Activated effector memory CD4-positive, alpha-beta T cell treated with Interleukin-2 at 50 U/mL for 16 hours (primary cell): ENCODE results near the gene ASCC1.
"Not testable (repeated sequence)": the region's sequence is repeated elsewhere in the genome, so short reads cannot be mapped to it uniquely, and the experiment has no call there.

Experiments
- DNase-seq: peaks from one replicate; pipeline ENCODE4 v3.0.0-alpha.2; 2020

ASCC1 gene, protein sequence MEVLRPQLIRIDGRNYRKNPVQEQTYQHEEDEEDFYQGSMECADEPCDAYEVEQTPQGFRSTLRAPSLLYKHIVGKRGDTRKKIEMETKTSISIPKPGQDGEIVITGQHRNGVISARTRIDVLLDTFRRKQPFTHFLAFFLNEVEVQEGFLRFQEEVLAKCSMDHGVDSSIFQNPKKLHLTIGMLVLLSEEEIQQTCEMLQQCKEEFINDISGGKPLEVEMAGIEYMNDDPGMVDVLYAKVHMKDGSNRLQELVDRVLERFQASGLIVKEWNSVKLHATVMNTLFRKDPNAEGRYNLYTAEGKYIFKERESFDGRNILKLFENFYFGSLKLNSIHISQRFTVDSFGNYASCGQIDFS

DNA sequence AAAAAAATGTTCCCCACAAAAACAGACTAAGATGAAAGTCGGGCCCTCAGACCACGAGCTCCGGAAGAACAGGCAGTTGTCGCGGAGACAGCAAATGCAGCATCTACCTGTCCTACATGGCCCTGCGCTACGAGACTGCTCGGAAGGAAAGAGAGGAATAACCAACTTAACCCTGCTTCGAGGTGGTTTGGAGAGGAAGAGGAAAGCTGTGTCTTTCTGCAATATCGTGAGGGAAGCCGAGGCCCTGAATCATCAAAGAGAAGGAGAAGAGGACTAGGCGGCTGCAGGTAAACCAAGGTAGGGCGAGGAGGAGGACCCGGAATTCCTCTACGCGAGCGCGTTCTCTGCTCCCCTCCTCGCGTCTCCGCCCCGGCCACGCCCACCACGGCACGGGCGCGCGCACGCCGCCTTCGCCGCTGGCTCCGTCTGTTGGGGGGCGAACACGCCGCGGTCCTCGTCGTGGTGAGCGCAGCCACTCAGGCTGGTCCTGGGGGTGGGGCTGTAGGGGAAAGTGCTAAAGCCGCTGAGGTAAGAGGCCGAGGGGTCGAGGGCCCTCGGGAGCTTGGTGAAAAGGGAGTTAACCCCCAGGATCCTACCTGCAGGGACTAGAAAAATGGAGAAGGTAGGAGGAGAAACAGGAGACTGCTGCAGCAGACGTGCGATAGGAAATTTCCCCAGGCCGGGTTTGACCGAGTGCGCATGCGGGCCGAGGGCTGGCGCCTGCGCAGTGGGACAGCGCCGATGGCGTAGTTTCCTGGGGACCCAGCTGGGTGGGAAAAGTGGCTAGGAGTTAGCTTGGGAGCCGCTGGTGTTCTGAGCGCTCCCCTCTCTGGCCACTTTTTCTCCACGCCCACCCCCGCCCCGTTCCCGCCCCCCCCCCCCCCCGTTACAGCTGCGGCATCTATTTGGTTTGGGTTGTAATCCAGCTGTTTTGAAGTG is at the start of gene ASCC1, which contains the start of gene ANAPC16:
Gene ASCC1, minus strand, starts transcription at position 666 of the 939 bp plus-strand sequence. CDS start 2,978 bp downstream, outside the sequence.
Gene ANAPC16, plus strand, starts transcription at position 402 of the 939 bp plus-strand sequence. CDS start 7,903 bp downstream, outside the sequence.
- DNase-seq = peak; percentile 95

DNA sequence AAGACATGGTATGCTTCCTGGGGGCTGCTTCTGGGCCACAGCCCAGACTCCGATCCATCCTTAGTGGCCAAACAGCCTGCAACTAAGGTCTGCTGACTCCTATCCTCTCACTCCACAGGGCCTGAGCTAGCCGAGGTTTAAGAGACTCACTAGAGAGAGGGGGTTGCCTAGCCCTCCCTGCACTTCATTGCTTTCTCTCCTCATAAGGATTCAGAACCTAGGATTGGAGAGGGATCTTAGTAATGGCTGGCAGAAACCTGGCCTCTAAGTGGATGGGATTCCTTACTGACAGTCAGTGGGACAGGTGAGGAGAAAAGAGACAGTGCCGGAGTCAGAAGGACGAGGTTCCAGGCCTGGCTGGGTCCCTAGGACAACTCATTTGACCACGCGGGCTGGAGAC is 49.4 kb upstream of the ASCC1 start:
- DNase-seq = no peak

DNA sequence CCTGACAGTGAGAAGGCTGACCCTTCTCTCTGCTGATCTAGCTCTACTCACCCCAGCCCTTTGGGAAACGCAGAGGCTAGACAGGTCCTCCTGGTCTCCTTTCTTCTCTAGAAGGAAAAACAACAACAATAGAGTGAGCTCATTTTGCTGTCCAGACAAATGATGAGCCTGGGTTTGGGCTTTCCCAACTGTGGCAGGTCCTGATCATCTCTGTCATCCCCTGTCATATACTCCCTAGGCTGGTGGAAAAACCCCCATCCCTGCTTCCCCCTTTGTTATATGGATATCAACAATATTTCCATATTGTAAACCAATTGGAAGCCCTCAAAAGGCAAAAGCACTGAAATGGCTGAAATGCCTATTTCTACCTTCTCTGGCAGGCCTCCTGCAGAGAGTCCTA is 48.5 kb upstream of the ASCC1 start:
- DNase-seq = no peak

DNA sequence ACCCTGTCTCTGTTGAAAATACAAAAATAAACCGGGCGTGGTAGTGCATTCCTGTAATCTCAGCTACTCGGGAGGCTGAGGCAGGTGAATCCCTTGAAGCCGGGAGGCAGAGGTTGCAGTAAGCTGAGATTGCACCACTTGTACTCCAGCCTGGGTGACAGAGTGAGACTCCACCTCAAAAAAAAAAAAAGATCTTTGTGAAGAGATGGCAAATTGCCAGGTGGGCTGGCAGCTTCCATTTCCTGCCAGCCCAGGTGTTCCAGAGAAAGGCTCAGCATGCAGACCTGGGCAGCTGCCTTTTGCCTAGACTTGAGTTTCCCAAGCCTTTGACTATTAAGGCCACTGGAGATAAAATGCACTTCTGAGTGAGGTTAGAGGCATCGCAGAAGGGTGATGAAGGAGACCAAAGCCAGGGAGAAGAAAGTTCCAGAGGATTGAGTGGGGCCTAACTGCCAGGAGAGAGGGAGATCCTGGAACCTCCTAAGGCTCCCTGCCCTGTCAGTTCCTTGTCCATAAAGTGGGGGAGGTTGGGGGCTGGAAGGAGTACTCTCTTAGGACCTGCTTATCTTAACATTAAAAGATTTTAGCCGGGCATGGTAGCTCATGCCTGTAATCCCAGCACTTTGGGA is 47.7 kb upstream of the ASCC1 start:
- DNase-seq = peak; percentile 24

DNA sequence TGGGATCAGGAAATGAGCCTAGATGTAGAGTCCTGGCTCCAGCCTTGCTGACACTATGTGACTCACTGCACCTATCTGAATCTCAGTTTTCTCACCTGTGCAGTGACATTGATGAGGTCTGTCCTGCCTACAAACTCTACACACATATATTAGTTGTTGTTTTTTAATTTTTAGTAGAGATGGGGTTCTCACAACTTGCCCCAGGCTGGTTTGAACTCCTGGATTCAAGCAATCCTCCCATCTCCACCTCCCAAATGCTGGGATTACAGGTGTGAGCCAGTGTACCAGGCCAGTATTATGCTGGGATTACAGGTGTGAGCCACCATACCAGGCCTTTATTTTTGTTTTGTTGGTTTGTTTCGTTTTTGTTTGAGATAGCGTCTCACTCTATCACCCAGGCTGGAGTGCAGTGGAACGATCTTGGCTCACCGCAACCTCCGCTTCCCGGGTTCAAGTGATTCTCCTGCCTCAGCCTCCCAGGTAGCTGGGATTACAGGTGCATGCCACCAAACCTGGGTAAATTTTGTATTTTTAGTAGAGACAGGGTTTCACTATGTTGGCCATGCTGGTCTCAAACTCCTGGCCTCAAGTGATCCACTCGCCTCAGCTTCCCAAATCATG is 45.8 kb upstream of the ASCC1 start:
- no peak for DNase-seq

DNA sequence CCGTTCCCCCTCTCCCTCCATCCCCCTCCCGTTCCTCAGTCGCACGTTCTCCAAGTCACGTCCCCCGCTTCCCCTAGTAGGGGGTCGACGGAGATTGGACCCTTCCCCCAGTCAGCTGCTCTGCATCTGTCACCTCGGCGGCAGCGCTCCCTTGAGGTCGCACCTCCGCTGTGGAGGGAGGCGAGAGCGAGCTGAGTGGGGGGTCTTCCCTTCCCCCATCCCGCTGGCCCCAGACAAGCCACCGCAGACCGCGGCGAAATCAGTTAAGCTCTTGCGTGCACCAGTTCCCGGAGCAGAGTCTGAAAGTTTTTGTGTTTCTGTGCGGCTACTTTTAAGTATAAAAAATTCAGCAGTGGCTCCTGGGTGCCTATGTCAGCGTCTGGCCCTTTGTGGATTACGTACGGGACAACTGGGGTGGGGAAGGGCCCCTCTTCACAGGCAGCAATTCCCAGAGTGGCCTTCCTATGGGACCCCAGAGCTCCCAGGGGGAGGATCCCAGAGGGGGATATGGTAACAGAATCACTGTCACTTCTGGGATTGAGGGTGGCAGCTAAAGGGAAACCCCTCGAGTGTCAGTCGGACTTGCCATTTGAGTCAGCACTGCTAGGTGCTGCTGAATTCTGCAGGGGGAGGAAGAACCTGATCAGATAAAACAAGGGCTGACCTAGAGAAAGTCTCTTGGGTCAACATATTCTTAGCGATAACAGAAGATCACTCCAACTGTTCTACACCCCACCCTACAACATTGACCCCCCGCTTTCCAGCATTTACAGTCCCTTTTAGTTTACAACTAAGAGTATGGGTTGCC is 45.1 kb upstream of the ASCC1 start:
- DNase-seq = no peak

DNA sequence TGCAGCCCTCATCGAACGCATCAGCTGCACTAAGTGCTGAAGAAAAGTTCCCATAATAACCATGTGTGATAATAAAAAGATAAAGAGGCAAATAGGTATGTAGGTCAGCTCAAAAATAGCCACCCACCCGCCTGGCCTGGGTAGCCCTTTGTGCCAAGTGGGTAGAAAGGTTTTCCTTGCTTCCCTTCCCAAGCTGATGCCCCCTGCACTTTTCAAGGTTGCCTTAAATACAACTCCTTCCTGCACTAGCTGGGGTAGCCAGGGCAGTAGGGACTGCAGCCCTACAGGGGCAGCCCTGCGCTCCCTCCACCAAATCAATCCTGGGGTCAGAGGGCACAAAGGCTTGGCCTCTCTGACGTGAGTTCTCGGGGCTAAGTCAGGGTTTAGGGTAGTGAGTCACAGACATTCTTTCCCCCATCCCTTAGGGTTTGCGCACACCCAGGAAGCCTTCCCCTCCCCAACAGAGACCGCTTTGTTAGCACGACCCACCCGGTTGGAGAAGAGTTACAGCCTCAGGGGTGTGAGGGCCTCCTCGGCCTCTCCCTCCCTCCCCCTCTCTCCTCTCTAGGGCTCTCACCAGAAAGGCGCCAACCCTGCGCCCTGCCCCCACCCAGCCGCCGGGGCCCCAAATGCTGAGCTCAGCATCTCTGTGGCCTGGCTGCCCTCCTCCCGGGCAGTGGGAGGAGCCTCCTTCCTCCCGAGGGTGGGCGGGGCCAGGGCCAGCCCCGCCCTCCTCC is 44.3 kb upstream of the ASCC1 start:
- DNase-seq = peak; percentile 77

DNA sequence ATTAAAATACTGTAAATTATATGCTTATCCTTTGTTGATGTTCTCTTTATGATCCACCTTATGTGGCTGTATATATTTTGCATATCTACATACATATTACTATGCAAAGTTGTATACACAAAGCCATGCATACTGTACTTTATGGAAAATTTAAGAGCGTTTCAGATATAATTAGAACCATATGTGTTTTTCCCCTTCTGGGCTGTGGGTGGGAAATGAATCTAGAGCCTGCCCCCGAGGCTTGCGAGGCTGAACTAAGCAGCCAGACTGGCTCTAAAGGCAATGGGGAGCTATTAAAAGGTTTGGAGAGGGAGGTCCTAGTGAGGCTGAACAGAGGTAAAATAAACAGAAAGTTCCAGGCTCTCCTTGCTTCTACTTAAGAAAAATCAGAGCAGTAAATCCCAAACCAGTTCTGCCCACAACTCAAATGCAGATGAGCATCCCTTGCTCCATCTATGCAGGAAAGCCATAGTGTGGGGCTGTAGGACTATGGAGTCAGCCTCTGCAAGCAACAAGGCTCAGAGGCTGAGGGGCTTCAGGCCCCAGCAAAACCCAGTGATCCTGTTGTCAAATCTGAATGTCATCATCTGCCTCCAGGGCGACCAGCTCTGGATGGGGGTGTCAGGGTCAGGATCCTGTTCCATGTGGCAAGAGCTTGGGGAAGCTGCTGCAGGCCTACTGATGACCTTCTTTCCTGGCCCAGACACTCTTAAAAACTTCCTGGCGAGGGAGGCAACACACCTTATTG is 43.6 kb upstream of the ASCC1 start:
- no peak for DNase-seq

DNA sequence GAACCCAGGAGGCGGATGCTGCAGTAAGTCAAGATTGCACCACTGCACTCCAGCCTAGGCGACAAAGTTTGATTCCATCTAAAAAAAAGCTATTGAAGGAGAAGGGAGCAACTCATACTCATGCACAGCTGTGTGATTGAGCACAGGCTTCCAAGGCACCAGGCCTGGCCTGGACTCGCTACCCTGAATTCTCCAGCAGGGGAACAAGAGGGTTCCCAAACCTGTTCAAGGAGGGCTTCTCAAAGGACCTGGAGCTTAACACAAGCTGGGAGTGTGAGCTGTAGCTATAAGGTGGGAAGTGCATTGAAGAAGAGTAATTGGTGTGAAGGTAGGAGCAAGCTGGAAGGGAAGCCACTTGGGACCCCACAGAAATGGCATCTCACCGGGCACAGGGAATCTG is 42.5 kb upstream of the ASCC1 start:
- no peak for DNase-seq

DNA sequence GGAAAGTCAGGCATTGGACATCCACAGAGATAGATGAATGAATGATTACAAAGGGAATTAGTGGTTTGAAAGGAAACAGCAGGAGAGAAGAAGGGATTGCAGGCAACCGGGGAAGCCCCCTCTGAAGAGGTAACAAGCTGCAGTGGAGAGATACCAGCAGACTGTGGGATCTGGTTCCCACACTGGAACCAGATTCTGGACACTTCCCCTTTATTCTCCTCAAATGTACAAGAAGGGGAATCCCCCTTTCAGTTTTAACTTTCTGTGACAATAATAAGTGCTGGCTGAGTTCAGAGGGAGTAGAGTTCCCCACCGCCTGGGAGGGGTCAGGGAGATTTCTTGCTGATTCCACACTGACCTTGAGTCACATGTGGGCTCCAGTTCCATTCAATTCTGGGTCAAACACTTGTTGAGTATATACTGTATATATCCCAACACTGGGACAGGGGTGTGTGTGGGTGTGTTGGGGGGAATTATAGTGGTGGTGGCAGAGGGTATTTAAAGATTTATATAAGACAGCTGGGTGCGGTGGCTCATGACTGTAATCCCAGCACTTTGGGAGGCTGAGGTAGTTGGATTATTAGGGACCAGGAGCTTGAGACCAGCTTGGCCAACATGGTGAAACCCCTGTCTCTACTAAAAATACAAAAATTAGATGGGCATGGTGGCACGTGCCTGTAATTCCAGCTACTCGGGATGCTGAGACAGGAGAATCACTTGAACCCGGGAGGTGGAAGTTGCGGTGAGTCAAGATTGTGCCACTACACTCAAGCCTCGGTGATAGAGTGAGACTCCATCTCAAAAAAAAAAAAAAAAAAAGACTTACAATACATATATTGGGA is 41.2 kb upstream of the ASCC1 start:
- no peak for DNase-seq

DNA sequence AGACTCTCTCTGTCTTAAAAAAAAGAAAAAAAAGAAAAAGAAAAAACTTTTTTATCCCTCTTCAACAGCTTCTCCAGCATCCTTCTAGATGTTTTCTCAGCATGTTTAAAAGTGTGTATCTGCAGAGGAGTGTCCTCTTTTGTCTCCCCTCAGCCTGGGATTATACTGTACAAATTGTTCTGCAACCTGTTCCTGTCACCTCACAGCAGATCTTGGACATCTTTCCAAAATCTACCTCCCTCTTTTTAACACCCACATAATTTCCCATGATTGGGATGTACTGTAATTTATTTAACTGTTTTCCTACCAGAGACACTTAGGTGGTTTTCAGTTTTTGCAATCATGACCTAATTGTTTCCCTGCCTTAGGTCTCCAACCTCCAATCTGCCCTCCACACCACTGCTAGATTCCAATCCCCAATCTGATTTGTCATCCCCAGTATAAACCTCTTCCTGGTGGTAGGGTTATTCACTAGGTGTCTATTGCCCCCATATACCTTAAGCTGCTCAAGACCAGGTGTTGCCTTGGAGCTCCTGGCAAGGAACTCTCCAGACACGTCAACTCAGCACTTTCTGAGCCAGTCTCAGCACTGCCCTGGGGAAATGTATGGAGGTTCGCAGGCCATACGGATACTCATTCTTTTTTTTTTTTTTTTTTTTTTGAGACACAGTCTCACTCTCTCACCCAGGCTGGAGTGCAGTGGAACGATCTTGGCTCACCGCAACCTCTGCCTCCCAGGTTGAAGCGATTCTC is 40.1 kb upstream of the ASCC1 start:
- DNase-seq = no peak

DNA sequence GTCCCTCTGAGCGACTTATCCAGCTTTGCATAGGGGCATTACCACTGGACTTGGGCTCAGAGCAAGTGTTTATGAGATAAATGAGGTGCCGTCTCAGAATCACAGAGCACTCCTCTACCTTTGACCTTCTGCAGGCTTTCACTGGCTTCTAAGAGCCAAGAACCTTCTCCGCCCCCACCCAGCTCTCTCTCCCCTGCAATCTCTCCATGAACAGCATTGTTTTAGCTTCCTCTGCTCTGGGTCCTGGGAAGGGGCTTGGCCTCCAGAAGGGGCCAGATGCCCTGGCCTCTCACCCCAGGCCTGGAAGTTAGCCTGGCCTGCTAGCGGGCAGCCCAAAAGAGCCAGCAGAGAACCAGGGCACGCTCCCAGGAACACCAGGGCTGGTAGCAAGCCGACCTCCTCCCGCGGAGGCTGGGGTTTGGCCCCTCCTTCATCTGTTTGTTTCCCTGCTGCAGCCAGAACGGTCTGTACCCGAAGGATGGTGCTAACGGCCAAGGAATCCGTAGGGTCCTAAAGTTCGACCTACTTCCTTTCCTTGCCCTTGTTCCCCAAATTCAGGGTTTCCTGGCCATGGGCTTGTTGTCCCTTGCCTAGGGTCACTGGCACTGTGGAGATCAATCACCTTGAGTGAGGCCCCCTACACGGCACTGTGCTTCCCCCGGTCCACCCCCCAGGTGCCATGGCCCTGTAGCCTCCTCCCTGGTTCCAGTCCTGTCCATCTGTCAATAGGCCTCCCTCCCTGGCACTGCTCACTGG is 38.9 kb upstream of the ASCC1 start:
- no peak for DNase-seq

DNA sequence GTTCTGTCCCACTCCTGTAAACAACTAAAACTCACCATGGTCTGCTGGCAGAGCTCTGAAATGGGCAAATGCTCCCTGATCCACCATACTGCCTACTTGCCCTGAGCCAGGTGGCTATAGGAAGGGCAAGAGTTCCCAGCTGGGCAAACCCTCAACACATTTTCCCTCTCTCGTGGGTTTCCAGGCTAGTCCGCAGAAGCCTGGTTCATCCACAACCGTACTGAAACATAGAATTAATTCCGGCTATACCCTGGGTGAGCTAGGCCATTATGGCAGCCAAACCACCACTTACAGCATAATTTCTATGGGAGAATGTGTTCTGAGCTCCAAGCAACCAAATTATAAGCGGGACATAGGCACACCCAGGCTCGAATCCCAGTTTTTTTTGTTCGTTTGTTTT is 37.5 kb upstream of the ASCC1 start:
- DNase-seq = no peak

DNA sequence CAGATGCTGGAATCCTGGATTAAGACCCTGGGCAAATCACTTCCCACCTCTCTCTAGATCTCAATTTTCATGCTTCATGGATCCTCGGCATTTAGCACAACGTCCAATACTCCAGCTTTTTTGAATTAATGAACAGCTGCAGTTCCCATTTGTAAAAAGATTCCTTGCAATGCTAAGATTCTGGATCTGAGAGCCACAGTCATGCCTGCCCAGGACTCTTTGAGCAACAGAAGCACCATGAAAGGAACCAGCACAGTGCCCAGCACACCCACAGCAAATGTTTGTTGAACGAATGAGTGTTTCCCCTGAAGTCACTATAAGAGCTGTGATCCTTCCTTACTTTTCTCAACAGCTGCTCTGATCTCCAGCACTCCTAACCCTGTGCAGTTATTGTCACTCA is 36.9 kb upstream of the ASCC1 start:
- no peak for DNase-seq

DNA sequence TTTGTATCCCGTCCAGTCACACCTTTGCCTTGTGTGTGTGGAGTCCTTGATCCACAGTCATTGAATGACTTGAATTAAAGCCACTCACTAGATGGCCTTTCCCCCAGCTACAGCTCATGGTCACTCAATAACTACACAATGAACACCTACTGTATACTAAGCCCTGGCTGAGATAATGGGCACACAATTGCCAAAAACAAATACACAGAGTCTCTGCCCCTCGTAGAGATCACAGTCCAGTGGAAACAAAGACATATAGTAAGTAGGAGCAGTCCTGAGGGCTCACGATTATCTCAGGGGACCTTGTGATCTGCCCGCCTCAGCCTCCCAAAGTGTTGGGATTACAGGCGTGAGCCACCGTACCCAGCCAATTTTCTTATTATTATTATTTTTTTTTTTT is 35.6 kb upstream of the ASCC1 start:
- no peak for DNase-seq

DNA sequence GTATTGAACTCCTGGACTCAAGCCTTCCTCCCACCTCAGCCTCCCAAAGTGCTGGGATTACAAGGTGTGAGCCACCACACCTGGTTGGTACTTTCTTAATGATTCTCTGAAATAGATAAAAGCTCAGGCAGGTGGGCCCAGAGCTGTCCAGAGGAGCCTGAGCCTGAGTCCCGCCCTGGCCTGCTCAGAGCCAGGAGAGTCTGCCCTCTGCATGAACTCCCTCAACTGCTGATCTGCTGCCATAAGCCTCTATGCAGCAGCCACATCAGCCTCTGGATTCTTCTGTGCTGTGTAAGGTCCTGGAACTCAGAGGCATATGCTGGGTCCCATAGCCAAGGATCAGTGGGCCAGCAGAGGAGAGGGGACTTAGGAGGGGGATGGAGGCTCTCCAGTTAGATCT is 34.6 kb upstream of the ASCC1 start:
- DNase-seq = no peak

DNA sequence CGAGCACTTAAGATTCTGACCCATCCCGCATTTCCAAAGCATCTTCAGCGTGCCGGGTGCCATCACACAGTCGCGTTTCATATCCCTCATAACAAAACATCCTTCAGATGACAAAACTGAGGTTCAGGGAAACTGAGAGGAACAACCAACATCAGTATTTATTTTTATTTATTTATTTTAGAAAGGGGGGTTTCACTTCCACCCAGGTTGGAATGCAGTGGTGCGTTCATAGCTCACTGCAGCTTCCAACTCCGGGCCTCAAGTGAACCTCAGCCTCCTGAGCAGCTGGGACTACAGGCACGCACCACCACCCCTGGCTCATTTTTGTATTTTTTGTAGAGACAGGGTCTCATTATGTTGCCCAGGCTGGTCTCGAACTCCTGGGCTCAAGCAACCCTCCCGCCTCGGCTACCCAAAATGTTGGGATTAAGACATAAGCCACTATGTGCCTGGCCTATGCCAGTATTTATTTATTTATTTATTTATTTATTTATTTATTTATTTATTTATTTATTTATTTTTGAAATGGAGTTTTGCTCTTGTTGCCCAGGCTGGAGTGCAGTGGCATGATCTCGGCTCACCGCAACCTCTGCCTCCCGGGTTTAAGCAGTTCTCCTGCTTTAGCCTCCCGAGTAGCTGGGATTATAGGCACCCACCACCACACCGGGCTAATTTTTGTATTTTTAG is 33.2 kb upstream of the ASCC1 start:
- DNase-seq = not testable (repeated sequence)
